ENCODE data around the gene XRCC5.

DNA sequence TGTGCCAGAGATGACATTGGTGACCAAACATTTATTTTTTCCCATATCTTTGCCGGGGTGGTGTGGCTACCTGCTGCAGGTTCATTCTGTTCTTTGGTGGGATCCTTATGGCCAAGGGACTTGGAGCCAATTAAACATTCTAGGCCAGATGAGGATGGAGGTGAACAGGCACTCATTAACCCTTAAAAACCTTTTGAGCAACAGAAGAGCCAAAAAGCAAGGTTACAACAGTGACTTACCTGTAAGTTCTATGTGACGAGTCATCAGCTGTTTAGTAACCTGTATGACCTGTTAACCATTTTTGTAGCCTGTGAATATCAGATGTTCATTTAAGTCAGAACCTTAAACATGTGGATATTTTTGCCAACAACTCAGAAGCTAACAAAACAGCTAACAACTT lies 105.6 kb downstream of the XRCC5 start:
- no peak for TF ChIP-seq EZH2 (IDR thresholded peaks at IDR 0.05)
- no peak for TF ChIP-seq POLR2AphosphoS5 (IDR thresholded peaks at IDR 0.05; ENCODE audit: borderline replicate concordance, low read depth, low read length)
- TF ChIP-seq FOXP2 (optimal IDR thresholded peaks at IDR 0.05; ENCODE audit: control extremely low read depth, extremely low read length, insufficient read depth) = no peak
